ENCODE measurements around the gene DLST.

DLST gene

DNA sequence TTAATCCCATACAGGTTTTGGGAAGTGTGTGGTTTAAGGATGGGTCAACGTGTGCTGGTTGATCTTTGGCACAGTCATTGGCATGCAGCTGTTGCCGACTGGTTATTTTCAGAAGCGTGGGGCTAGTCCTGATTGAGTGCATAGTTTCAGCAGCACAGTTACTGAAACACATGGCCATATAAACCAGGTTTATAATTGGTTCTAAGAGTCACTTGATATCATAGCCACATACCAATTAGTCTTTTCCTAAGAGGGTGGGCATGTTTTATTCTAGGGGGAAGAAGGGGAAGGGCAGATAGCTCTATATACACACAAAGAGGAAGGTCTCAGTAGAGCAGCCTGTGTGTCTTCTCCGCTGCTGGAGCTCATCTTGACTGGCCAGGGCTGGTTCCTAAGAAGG, 52.3 kb downstream of the DLST start:
- H3K9me3 ChIP-seq (ENCODE audit: low read length), result no peaks in the 10 kb centered on the region
- H3K4me1 ChIP-seq (ENCODE audit: insufficient read depth, low read length, severe bottlenecking), result peaks cover 7% of the 10 kb centered on the region
- no peaks in the 10 kb centered on the region for H3K9me2 ChIP-seq (ENCODE audit: low read depth, low read length)
- no peak for TF ChIP-seq EZH2 (IDR thresholded peaks at IDR 0.05; ENCODE audit: borderline replicate concordance, low read length)
- TF ChIP-seq, protein P1, sequence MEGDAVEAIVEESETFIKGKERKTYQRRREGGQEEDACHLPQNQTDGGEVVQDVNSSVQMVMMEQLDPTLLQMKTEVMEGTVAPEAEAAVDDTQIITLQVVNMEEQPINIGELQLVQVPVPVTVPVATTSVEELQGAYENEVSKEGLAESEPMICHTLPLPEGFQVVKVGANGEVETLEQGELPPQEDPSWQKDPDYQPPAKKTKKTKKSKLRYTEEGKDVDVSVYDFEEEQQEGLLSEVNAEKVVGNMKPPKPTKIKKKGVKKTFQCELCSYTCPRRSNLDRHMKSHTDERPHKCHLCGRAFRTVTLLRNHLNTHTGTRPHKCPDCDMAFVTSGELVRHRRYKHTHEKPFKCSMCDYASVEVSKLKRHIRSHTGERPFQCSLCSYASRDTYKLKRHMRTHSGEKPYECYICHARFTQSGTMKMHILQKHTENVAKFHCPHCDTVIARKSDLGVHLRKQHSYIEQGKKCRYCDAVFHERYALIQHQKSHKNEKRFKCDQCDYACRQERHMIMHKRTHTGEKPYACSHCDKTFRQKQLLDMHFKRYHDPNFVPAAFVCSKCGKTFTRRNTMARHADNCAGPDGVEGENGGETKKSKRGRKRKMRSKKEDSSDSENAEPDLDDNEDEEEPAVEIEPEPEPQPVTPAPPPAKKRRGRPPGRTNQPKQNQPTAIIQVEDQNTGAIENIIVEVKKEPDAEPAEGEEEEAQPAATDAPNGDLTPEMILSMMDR (IDR thresholded peaks at IDR 0.05; ENCODE audit: low read length), result no peak
- H3K36me3 ChIP-seq (ENCODE audit: insufficient read depth, low read length), result no peaks in the 10 kb centered on the region
- no peaks in the 10 kb centered on the region for H4K20me1 ChIP-seq (ENCODE audit: insufficient read depth, low read length)
- no peaks in the 10 kb centered on the region for H3K79me2 ChIP-seq (ENCODE audit: insufficient read depth, low read length)
- H3K4me2 ChIP-seq (ENCODE audit: low read length), result no peak overlapping the region
- H3K27ac ChIP-seq (ENCODE audit: low read depth, low read length, poor library complexity, severe bottlenecking), result no peak overlapping the region
- H2AFZ ChIP-seq (ENCODE audit: low read length), result no peak overlapping the region
- no peak overlapping the region for H3K4me3 ChIP-seq (ENCODE audit: low read depth, low read length, poor library complexity, severe bottlenecking)
- no peak overlapping the region for H3K9ac ChIP-seq (ENCODE audit: low read length)
- H3K27me3 ChIP-seq (ENCODE audit: insufficient read depth, low read length), result no peaks in the 10 kb centered on the region
- no peaks in the 10 kb centered on the region for H3F3A ChIP-seq (ENCODE audit: insufficient read depth, low read length)

DNA sequence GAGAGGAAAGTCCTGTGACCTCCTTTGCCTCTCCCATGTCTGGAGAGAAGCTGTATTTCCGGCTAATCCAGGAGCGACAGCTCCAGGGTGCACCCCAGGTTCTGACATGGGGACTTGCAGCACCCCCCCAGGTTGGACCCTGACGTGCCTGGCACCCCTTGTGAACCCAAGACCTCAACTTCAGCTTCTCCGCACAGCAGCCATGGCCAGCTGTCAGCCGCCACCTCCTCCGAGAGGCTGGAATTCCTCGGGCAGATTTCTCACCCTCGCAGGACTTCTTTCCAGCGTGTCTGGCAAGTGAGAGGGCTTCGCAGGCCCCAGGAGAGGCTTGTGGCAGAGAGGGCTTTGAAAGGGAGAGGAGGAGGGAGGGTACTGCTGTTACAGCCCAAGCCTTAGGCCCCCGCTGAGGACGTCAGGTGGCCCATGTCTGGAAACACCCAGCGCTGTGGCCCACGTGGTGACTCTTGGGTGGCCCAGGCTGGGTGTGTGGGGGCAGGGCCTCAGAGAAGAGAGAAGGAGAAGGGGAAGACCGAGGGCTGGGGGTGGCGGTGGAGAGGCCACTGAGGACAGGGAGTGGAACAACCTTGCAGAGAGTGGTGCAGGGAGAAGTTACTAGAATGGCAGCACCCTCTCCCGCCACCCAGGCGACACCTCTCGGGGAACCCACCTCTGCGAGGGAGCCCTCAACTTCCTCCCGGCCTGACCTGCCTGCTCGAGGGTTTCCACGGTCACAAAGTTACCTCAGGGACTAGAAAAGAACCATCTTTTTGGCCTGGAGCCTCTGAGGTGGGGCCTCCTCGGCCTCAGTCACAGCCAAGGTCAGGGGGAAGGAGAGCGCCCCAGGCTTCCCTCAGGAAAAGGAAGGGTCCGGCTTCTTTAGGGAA, 53.0 kb downstream of the DLST start:
- Histone ChIP-seq H3K4me2 (ENCODE audit: low read length) (no peak overlapping the region), H3K9me3 (ENCODE audit: low read length) (no peaks in the 10 kb centered on the region), H3K9me2 (ENCODE audit: low read depth, low read length) (no peaks in the 10 kb centered on the region), H3K4me1 (ENCODE audit: insufficient read depth, low read length, severe bottlenecking) (peaks cover 7% of the 10 kb centered on the region), H4K20me1 (ENCODE audit: insufficient read depth, low read length) (no peaks in the 10 kb centered on the region), H3K27ac (ENCODE audit: low read depth, low read length, poor library complexity, severe bottlenecking) (no peak overlapping the region), H3K36me3 (ENCODE audit: insufficient read depth, low read length) (no peaks in the 10 kb centered on the region), H3K9ac (ENCODE audit: low read length) (no peak overlapping the region), H3F3A (ENCODE audit: insufficient read depth, low read length) (no peaks in the 10 kb centered on the region), H3K79me2 (ENCODE audit: insufficient read depth, low read length) (no peaks in the 10 kb centered on the region), H3K4me3 (ENCODE audit: low read depth, low read length, poor library complexity, severe bottlenecking) (no peak overlapping the region), H2AFZ (ENCODE audit: low read length) (no peak overlapping the region), H3K27me3 (ENCODE audit: insufficient read depth, low read length) (no peaks in the 10 kb centered on the region)
- TF ChIP-seq EZH2 (IDR thresholded peaks at IDR 0.05; ENCODE audit: borderline replicate concordance, low read length), result no peak
- TF ChIP-seq, protein P1 (IDR thresholded peaks at IDR 0.05; ENCODE audit: low read length), result no peak

DNA sequence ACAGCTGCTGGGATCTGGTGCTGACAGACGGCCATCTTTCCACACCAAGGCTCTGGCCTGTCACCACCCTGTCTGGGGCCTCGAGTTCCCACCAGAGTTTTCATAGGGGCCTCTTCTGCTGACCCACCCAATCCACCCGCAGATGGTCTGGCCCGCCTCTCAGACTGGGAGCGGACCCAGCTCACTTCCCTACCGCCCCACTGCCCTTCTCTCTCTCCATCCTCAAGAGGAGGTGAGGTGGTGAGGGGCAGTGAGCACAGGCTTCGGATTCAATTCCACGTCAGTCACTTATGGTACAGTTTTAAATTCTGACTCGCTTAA, 53.6 kb downstream of the DLST start:
- Histone ChIP-seq H3K9ac (ENCODE audit: low read length) (no peak overlapping the region), H3K4me3 (ENCODE audit: low read depth, low read length, poor library complexity, severe bottlenecking) (no peak overlapping the region), H3K27me3 (ENCODE audit: insufficient read depth, low read length) (no peaks in the 10 kb centered on the region), H3F3A (ENCODE audit: insufficient read depth, low read length) (no peaks in the 10 kb centered on the region), H3K4me1 (ENCODE audit: insufficient read depth, low read length, severe bottlenecking) (peaks cover 12% of the 10 kb centered on the region), H3K9me2 (ENCODE audit: low read depth, low read length) (no peaks in the 10 kb centered on the region), H3K27ac (ENCODE audit: low read depth, low read length, poor library complexity, severe bottlenecking) (no peak overlapping the region), H3K4me2 (ENCODE audit: low read length) (no peak overlapping the region), H4K20me1 (ENCODE audit: insufficient read depth, low read length) (no peaks in the 10 kb centered on the region), H3K9me3 (ENCODE audit: low read length) (no peaks in the 10 kb centered on the region), H3K79me2 (ENCODE audit: insufficient read depth, low read length) (no peaks in the 10 kb centered on the region), H3K36me3 (ENCODE audit: insufficient read depth, low read length) (no peaks in the 10 kb centered on the region), H2AFZ (ENCODE audit: low read length) (no peak overlapping the region)
- TF ChIP-seq, protein P1 (IDR thresholded peaks at IDR 0.05; ENCODE audit: low read length), result no peak
- no peak for TF ChIP-seq EZH2 (IDR thresholded peaks at IDR 0.05; ENCODE audit: borderline replicate concordance, low read length)

Data from OCI-LY1 (cell line).